H1 (cell line): Measurements from ENCODE around the gene KCND3. TPM values are rescaled to one million over a fixed set of nuclear protein-coding genes. Genes with fewer than 3 reads are reported as not detected.
A peak's percentile ranks its signal among the peaks of the same experiment; 100 is the strongest.

ENCODE experiments used
- CTBP2 ChIP-seq: IDR thresholded peaks from 2 replicates; pipeline ENCODE4 v1.7.0; 2011; ENCODE audit warnings: borderline replicate concordance, mild to moderate bottlenecking, moderate library complexity, mixed read lengths, low read length; ENCODE audit not compliant: insufficient read depth, insufficient read length
- KDM4A ChIP-seq: IDR thresholded peaks from one replicate; pipeline ENCODE4 v1.7.1; 2012; ENCODE audit warnings: low read depth, mild to moderate bottlenecking, moderate library complexity, low read length, inconsistent platforms; ENCODE audit not compliant: severe bottlenecking
- SIN3A ChIP-seq, 2 experiments: IDR thresholded peaks in 1 of 2; conservative IDR thresholded peaks in 1 of 2; 2 replicates each; pipeline ENCODE4 v1.6.1; 2011 to 2012; ENCODE audit warnings: low read length in 2 of 2, improper control_type of control experiment in 1 of 2, low read depth in 1 of 2, mild to moderate bottlenecking in 1 of 2
- SP1 ChIP-seq: IDR thresholded peaks from 2 replicates; pipeline ENCODE4 v1.6.1; 2011; ENCODE audit warnings: low read depth, low read length
- SP2 ChIP-seq: IDR thresholded peaks from 2 replicates; pipeline ENCODE4 v1.6.1; 2012; ENCODE audit warnings: mild to moderate bottlenecking, low read length, inconsistent platforms
- YY1 ChIP-seq: IDR thresholded peaks from 2 replicates; pipeline ENCODE4 v1.6.1; 2011; ENCODE audit warnings: low read depth, mild to moderate bottlenecking, low read length
- polyA plus RNA-seq, 7 experiments: library from polyadenylated mRNA; depleted of rRNA in 3 of 7; stranded (reverse) in 5 of 7; unstranded in 2 of 7; fragments of >200 nt in 5 of 7; fragments of 200-250 nt in 2 of 7; gene quantifications; 1 replicate in 5 of 7; 2 replicates in 1 of 7; 4 replicates in 1 of 7; pipeline versions ENCODE4 v1.2.1 to v1.2.3, GENCODE V29; 2011 to 2013; ENCODE audit warnings: missing spikeins in 2 of 7, mixed read lengths in 2 of 7
- total RNA-seq: library from RNA; stranded (reverse); fragmentation: NEBNext Ultra II Directional; extraction: Animal tissue kit (Norgen Biotek cat#: 25700); gene quantifications from 2 replicates; pipeline ENCODE4 v1.2.1, GENCODE V29; 2021
- TF ChIP-seq, protein P1 (sequence below): fragments of 300-600 bp; sonication (generic); IDR thresholded peaks from 2 replicates; pipeline ENCODE4 v1.7.1; 2012; ENCODE audit warnings: low read length, moderate library complexity, mild to moderate bottlenecking, inconsistent platforms; ENCODE audit not compliant: insufficient replicate concordance
- TF ChIP-seq, protein P2 (sequence below): IDR thresholded peaks from 2 replicates; pipeline ENCODE4 v1.6.1; 2011; ENCODE audit warnings: low read length, improper control_type of control experiment

The KCND3 gene
- total and polyA plus RNA-seq, 2 of the 8 experiments (the other 6 are each of a cell fraction or from before 2014, with no cell fraction given) = 0.14 to 0.48 TPM

DNA sequence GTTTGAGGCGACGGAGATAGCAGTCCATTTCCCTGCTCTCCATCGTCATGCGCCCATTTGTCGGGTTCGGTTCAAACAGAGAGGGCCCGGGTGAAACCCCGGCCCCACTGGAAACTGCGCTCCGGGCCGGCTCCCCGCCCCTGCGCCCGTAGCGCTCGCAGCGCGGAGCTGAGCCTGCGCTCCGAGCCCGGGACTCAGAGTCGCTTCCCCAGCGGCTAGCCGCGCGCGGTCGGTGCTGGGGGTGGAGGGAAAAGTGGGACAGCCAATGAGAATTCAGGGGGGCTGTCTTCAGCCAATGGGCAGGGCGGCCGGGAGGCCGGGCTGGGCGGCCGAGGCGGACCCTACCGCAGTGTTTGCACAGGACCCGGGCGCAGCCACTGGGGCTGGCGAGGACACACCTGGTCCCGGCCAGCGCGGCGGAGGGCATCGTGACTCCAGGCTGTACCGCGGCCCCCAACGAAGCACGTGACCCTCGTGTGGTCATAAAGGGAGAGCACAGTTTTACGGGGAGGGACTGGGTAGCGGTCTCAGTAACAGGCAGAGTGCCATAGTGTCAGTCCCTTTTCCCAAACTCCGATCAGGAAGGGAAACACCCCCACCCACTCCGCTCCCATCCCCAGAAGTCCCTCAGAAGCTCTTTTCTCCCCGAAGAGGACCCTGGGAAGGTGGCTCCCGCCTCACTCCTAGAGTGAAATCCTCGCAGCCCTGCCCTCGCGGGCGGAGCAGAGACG lies 250.1 kb downstream of the KCND3 start, which contains the start of gene INKA2 (continued):
- TF ChIP-seq, protein P1, sequence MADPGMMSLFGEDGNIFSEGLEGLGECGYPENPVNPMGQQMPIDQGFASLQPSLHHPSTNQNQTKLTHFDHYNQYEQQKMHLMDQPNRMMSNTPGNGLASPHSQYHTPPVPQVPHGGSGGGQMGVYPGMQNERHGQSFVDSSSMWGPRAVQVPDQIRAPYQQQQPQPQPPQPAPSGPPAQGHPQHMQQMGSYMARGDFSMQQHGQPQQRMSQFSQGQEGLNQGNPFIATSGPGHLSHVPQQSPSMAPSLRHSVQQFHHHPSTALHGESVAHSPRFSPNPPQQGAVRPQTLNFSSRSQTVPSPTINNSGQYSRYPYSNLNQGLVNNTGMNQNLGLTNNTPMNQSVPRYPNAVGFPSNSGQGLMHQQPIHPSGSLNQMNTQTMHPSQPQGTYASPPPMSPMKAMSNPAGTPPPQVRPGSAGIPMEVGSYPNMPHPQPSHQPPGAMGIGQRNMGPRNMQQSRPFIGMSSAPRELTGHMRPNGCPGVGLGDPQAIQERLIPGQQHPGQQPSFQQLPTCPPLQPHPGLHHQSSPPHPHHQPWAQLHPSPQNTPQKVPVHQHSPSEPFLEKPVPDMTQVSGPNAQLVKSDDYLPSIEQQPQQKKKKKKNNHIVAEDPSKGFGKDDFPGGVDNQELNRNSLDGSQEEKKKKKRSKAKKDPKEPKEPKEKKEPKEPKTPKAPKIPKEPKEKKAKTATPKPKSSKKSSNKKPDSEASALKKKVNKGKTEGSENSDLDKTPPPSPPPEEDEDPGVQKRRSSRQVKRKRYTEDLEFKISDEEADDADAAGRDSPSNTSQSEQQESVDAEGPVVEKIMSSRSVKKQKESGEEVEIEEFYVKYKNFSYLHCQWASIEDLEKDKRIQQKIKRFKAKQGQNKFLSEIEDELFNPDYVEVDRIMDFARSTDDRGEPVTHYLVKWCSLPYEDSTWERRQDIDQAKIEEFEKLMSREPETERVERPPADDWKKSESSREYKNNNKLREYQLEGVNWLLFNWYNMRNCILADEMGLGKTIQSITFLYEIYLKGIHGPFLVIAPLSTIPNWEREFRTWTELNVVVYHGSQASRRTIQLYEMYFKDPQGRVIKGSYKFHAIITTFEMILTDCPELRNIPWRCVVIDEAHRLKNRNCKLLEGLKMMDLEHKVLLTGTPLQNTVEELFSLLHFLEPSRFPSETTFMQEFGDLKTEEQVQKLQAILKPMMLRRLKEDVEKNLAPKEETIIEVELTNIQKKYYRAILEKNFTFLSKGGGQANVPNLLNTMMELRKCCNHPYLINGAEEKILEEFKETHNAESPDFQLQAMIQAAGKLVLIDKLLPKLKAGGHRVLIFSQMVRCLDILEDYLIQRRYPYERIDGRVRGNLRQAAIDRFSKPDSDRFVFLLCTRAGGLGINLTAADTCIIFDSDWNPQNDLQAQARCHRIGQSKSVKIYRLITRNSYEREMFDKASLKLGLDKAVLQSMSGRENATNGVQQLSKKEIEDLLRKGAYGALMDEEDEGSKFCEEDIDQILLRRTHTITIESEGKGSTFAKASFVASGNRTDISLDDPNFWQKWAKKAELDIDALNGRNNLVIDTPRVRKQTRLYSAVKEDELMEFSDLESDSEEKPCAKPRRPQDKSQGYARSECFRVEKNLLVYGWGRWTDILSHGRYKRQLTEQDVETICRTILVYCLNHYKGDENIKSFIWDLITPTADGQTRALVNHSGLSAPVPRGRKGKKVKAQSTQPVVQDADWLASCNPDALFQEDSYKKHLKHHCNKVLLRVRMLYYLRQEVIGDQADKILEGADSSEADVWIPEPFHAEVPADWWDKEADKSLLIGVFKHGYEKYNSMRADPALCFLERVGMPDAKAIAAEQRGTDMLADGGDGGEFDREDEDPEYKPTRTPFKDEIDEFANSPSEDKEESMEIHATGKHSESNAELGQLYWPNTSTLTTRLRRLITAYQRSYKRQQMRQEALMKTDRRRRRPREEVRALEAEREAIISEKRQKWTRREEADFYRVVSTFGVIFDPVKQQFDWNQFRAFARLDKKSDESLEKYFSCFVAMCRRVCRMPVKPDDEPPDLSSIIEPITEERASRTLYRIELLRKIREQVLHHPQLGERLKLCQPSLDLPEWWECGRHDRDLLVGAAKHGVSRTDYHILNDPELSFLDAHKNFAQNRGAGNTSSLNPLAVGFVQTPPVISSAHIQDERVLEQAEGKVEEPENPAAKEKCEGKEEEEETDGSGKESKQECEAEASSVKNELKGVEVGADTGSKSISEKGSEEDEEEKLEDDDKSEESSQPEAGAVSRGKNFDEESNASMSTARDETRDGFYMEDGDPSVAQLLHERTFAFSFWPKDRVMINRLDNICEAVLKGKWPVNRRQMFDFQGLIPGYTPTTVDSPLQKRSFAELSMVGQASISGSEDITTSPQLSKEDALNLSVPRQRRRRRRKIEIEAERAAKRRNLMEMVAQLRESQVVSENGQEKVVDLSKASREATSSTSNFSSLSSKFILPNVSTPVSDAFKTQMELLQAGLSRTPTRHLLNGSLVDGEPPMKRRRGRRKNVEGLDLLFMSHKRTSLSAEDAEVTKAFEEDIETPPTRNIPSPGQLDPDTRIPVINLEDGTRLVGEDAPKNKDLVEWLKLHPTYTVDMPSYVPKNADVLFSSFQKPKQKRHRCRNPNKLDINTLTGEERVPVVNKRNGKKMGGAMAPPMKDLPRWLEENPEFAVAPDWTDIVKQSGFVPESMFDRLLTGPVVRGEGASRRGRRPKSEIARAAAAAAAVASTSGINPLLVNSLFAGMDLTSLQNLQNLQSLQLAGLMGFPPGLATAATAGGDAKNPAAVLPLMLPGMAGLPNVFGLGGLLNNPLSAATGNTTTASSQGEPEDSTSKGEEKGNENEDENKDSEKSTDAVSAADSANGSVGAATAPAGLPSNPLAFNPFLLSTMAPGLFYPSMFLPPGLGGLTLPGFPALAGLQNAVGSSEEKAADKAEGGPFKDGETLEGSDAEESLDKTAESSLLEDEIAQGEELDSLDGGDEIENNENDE = no peak
- TF ChIP-seq, protein P2, sequence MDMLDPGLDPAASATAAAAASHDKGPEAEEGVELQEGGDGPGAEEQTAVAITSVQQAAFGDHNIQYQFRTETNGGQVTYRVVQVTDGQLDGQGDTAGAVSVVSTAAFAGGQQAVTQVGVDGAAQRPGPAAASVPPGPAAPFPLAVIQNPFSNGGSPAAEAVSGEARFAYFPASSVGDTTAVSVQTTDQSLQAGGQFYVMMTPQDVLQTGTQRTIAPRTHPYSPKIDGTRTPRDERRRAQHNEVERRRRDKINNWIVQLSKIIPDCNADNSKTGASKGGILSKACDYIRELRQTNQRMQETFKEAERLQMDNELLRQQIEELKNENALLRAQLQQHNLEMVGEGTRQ = peak; percentile 68; the same call in 1 of the 2 replicates
- peak in 1 of 2 experiments; percentile 4; a peak in 1 of 4 replicates for TF ChIP-seq SIN3A (conservative IDR thresholded peaks at IDR 0.05 in 1 of 2, IDR thresholded peaks at IDR 0.05 in 1 of 2; ENCODE audit: low read depth in 1 of 2, low read length in 2 of 2)
- TF ChIP-seq YY1 = no peak
- TF ChIP-seq SP1 = peak; percentile 65; the same call in 1 of the 2 replicates
- TF ChIP-seq SP2 = peak; percentile 9; the same call in 1 of the 2 replicates
- peak; percentile 10 for TF ChIP-seq CTBP2
- peak; percentile 72 for TF ChIP-seq KDM4A
